ENCODE data around the gene FAM171A2. TPM values are rescaled to one million over a fixed set of nuclear protein-coding genes. Genes with fewer than 3 reads are reported as not detected.

FAM171A2 gene
- total and polyA plus RNA-seq, 2 of the 8 experiments (the other 6 are each of a cell fraction or from before 2014, with no cell fraction given), result 21.9 to 24.1 TPM

GRCh38 chr17:44326861-44327444, 36.7 kb downstream of the FAM171A2 start:
- CTCF ChIA-PET (ENCODE audit: partially characterized antibody), result interaction anchor here (0.7 to 3.9 kb wide), 9 partner anchors 16 to 561 kb away, joined by 3 to 19 read pairs (median 3); partner anchors contain the start of gene GRN
- H3K4me1 ChIP-seq (replicated peaks in 1 of 4; ENCODE audit: control insufficient read depth in 3 of 4, insufficient read depth in 4 of 4, low read length in 3 of 4), result peaks cover 0 to 8% (median 4%) of the 10 kb centered on the region in 4 experiments; a peak in 6 of 7 replicates
- no peak overlapping the region for H2AK5ac ChIP-seq (ENCODE audit: low read depth, low read length)
- H3K14ac ChIP-seq (ENCODE audit: insufficient read length), result no peak overlapping the region
- 59% methylated on average over 21 of the region's 31 CpGs; no CpG with 5 or more reads in 1 of the 2 experiments for WGBS, 2 experiments (ENCODE audit: extremely low coverage in 1 of 2, insufficient coverage in 1 of 2, insufficient read length in 1 of 2, insufficient replicate concordance in 2 of 2, low coverage in 1 of 2, low lambda C conversion rate in 2 of 2, missing lambda C conversion rate in 1 of 2)
- peak overlapping the region in 2 of 4 experiments; percentile 10 to 14; a peak in 1 of 8 replicates for H3K4me3 ChIP-seq (ENCODE audit: extremely low read depth in 1 of 4, insufficient read depth in 2 of 4, low read depth in 3 of 4, low read length in 4 of 4)
- H4K20me1 ChIP-seq (replicated peaks in 1 of 2; ENCODE audit: control insufficient read depth in 1 of 2, insufficient read depth in 2 of 2, low read length in 2 of 2), result peaks cover 2 to 8% of the 10 kb centered on the region in 2 experiments
- H2BK5ac ChIP-seq (ENCODE audit: low read depth, low read length), result no peak overlapping the region
- peaks cover 3 to 13% of the 10 kb centered on the region in 2 experiments; a peak in 3 of 4 replicates for H3K79me2 ChIP-seq (ENCODE audit: control insufficient read depth in 1 of 2, insufficient read depth in 2 of 2, low read length in 2 of 2)
- peak; percentile 86 to 90 for DNase-seq (ENCODE audit: low read depth in 1 of 2, low spot score in 2 of 2)
- POLR2A ChIA-PET (ENCODE audit: partially characterized antibody), result interaction anchor here (0.6 to 4.7 kb wide), 8 partner anchors 11 to 141 kb away, joined by 3 to 28 read pairs (median 4); partner anchors contain the start of genes TMUB2 and UBTF
- H3K36me3 ChIP-seq (ENCODE audit: control insufficient read depth in 2 of 4, insufficient read depth in 4 of 4, low read length in 3 of 4), result peaks cover 2 to 6% (median 5%) of the 10 kb centered on the region in 4 experiments; a peak in 5 of 8 replicates
- H2BK120ac ChIP-seq (replicated peaks; ENCODE audit: low read depth, low read length), result no peak overlapping the region
- no peak overlapping the region for H3K4ac ChIP-seq (replicated peaks; ENCODE audit: insufficient read length, low read depth, low read length)
- H2BK15ac ChIP-seq (ENCODE audit: low read length), result no peak overlapping the region
- peaks cover 11% of the 10 kb centered on the region for H3K79me1 ChIP-seq (ENCODE audit: low read depth, low read length)
- no peak overlapping the region for H3K9ac ChIP-seq (replicated peaks in 1 of 4; ENCODE audit: extremely low read depth in 1 of 4, low read depth in 3 of 4, low read length in 3 of 4)
- no peak overlapping the region for H3K27ac ChIP-seq (ENCODE audit: low read depth, low read length)
- FAIRE-seq, result peak; percentile 28
- H3K23ac ChIP-seq (ENCODE audit: insufficient read length), result no peak overlapping the region
- no peak overlapping the region for H3K18ac ChIP-seq (ENCODE audit: extremely low read depth, low read length)
- H2BK20ac ChIP-seq (ENCODE audit: low read length), result no peak overlapping the region
- H3K27me3 ChIP-seq (replicated peaks in 1 of 4; ENCODE audit: control insufficient read depth in 3 of 4, extremely low read depth in 1 of 4, insufficient read depth in 3 of 4, low read length in 3 of 4), result peaks cover 0 to 6% (median 0%) of the 10 kb centered on the region in 4 experiments; a peak in 5 of 7 replicates
- H4K8ac ChIP-seq (ENCODE audit: extremely low read depth, insufficient read depth, low read length), result no peak overlapping the region
- H4K91ac ChIP-seq (replicated peaks; ENCODE audit: insufficient read length, low read length), result no peak overlapping the region
- H2BK12ac ChIP-seq (ENCODE audit: low read depth, low read length), result no peak overlapping the region
- H3K9me3 ChIP-seq (ENCODE audit: insufficient read depth in 2 of 2, low read depth in 1 of 2, low read length in 1 of 2), result no peaks in the 10 kb centered on the region
- H2AFZ ChIP-seq (ENCODE audit: low read length), result no peak overlapping the region
- peak overlapping the region in 1 of 2 experiments; percentile 36; a peak in 2 of 4 replicates for H3K4me2 ChIP-seq (ENCODE audit: insufficient read depth in 1 of 2, low read depth in 2 of 2, low read length in 2 of 2)
- H3K56ac ChIP-seq (replicated peaks; ENCODE audit: insufficient read length, low read depth, low read length), result no peak overlapping the region
- peaks cover 13% of the 10 kb centered on the region; the same call in 1 of the 2 replicates for H3K23me2 ChIP-seq (ENCODE audit: low read depth, low read length)
- no peak overlapping the region for H4K5ac ChIP-seq (ENCODE audit: insufficient read length, low read depth, low read length)
- TF ChIP-seq PHF8 (conservative IDR thresholded peaks at IDR 0.05; ENCODE audit: low read depth, low read length) (no peak), CBX8 (IDR thresholded peaks at IDR 0.05; ENCODE audit: borderline replicate concordance, low read depth, low read length) (no peak), RAD21 (IDR thresholded peaks at IDR 0.05 in 1 of 2, conservative IDR thresholded peaks at IDR 0.05 in 1 of 2; ENCODE audit: low read depth in 2 of 2, low read length in 2 of 2) (peak in 1 of 2 experiments; percentile 13; a peak in 1 of 4 replicates), TAF7 (optimal IDR thresholded peaks at IDR 0.05; ENCODE audit: borderline replicate concordance, low read depth, low read length) (no peak), TAF1 (IDR thresholded peaks at IDR 0.05; ENCODE audit: low read depth, low read length) (peak; percentile 54; the same call in 1 of the 2 replicates), RBBP5 (IDR thresholded peaks at IDR 0.05; ENCODE audit: borderline replicate concordance, low read depth, low read length) (no peak), CHD1 (IDR thresholded peaks at IDR 0.05; ENCODE audit: low read depth, low read length) (no peak), BCL11A (IDR thresholded peaks at IDR 0.05; ENCODE audit: low read depth in 2 of 2, low read length in 2 of 2) (no peak), CHD2 (IDR thresholded peaks at IDR 0.05; ENCODE audit: low read length) (peak; percentile 24; the same call in 1 of the 2 replicates), GTF2F1 (IDR thresholded peaks at IDR 0.05; ENCODE audit: borderline replicate concordance, low read depth, low read length) (no peak), HDAC6 (IDR thresholded peaks at IDR 0.05; ENCODE audit: low read depth, low read length) (no peak)

All from H1 (cell line).